Activated CD8-positive, alpha-beta memory T cell treated with anti-CD3 and anti-CD28 coated beads, Interleukin-2, amount 50 U/mL, for 4 hours (primary cell): ENCODE data around the gene PRSS22.

Experiments used
- DNase-seq: peaks from one replicate; pipeline ENCODE4 v3.0.0-alpha.2; 2020

PRSS22 gene

DNA sequence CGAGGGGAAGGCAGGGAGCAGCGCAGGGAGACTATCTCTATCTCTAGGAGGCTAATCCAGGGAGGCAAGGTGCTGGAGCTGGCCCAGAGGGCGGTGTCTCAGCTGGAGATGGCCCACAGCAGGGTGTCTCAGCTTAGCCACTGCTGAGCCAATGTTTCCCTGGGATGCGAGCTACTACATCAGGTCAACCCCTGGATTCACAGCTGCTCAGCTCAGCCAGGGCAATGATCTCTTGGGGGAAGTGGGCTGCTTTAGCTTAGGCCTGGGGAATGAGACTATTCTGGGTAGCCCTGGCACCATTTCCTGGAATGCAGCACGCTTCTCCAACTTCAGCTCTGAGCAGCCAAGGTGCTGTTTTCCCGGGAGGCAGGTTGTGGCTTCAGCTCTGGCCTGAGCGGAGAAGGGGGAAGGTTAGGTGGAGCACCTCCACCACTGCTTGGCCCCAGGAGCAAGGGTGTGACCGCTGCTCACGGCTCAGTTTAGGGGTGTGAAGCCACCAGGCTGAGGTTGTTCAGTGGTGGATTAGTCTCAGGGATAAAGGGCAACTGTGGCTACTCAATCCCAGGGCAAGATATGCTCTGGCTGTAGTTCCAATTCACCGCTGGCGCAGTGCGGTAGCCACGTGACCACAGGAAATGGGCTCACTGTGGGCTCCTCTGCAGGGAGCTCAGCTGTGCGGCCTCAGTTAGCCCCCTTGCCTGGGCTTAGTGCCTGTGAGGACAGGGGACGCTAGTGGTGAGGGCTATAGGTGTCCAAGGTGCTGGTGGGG lies 46.1 kb downstream of the PRSS22 start:
- DNase-seq, result no peak

DNA sequence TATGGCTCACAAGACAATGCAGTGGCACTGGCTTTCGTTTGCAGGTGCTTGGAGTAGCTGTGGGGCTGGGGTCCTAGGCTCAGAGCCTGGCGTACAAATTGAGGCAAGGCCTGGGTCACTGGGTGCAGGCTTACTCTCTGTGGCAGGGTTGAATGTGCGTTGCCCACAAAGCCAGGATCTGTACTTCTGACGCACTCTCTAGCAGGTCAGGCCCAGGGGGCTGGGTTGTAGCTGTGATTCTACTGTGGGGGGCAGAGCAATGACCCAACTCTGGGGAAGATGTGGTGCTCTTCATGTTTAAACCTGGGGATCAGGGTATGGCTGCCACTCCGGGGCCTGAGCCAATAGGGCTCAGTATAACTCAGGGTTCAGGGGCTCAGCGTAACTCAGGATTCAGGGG lies 47.3 kb downstream of the PRSS22 start:
- no peak for DNase-seq

DNA sequence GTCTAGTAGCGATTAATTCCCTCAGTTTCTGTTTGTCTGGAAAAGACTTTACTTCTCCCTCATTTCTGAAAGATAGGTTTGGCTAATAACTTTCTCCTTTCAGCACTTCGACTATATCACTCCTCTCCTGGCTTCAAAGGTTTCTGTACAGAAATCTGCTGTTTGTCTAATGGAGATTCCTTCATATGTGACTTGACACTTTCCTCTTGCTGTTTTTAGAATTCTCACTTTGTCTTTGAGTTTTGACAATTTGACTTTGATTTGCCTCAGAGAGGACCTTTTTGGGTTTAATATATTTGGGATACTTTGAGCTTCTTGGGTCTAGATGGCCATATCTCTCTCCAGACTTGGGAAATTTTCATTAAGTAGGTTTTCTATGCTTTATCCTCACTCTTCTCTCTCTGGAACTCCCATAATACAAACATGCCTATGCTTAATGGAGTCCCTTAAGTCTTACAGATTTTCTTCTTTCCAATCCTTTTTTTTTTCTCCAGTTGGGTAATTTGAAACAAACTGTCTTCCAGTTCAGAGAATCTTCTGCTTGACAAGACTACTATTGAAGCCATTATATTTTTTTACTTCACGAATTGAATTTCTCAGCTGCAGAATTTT lies 48.7 kb downstream of the PRSS22 start:
- no peak for DNase-seq

DNA sequence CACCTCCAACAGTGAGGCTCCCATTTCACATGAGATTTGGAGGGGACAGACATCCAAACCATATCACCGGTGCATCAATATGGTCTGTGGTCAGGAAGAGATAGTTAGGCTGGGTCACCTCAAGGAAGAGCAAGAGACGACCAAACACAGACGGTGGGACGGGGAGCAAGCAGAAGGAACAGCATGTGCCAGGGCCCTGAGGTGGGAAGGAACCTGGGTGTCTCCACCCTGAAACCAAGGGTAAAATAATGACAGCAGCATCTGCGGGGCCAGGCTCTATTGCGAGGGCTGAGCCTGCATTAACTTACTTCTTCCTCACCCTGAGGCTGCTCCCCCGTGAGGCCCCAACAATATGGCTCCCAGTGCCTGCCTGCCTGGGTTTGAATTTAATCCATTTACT lies 49.8 kb downstream of the PRSS22 start:
- no peak for DNase-seq

DNA sequence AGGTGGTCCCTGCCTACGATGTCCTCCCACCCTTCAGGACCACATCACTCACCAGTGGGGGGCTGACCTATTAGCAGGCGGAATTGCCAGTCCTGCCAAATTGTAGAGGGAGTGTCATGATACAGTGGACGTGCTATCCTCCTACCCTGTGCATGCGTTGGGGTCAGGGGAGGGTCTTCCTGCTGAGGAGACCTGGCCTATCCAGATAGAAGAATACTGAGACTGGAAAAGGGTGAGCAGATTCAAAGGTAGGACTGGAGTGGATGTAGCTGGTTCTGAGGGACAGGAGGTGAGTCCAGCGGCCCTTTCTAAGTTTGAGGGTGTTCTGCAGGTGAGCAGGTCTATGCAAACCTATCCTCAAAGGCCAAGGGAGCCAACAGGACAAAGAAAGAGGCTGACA lies 51.7 kb downstream of the PRSS22 start:
- DNase-seq, result no peak

DNA sequence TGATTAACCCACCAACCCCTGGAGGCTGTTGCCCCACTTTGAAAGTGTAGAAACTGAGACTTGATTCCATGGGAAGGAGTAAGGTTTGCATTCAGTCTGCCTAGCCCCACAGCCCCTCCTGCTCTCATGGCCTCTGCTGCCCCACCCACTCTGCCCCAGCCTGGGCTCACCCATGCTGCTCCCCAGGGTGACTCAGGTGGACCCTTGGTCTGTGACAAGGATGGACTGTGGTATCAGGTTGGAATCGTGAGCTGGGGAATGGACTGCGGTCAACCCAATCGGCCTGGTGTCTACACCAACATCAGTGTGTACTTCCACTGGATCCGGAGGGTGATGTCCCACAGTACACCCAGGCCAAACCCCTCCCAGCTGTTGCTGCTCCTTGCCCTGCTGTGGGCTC lies 53.2 kb downstream of the PRSS22 start:
- no peak for DNase-seq

DNA sequence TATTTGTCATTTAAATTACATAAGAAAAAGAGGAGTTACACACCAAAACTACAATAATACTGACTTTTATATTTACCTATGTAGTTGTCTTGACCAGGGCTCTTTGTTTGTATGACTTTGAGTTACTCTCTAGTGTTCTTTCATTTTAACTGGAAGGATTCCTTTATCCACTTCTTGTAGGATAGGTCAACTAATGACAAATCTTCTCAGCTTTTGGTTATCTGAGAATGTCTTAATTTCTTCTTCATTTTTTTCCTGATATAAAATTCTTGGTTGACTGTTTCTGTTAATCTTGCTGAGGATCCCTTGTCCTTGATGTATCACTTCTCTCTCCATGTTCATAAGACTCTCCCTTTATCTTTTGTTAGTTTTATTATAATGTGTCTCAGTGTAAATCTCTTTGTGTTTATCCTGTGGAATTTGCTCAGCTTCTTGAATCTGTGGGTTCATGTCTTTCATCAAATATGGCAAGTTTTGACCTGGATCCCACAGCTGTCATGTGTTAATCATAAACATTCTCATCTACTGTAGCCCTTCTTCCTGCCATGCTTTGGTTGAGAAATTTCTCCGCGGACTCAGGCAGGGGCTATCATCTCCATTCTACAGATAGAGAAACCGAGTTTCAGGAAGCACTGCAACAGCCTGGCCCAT lies 54.3 kb downstream of the PRSS22 start:
- DNase-seq, result no peak
